Gastrocnemius medialis (tissue), 4 donors: ENCODE results near the gene TYK2. TPM values are rescaled to one million over a fixed set of nuclear protein-coding genes. Genes with fewer than 3 reads are reported as not detected.

Experiments
- ATAC-seq, 2 donors: fragments of 150-250 bp; one replicate each; pipeline ENCODE4 v1.9.1; 2016
- DNase-seq, 2 donors: peaks; one replicate each; pipeline ENCODE4 v3.0.0-alpha.2; 2019
- H3K27ac ChIP-seq, 4 donors: fragments of 200-600 bp; sonication (generic); 1 replicate in 1 of 4; 2 replicates in 3 of 4; pipeline ENCODE4 v1.5.1; 2016 to 2018; ENCODE audit warnings: mild to moderate bottlenecking in 2 of 4, moderate library complexity in 1 of 4
- H3K27me3 ChIP-seq, 3 donors: fragments of 200-600 bp; sonication (generic) in 2 of 3; 1 replicate in 1 of 3; 2 replicates in 2 of 3; pipeline versions ENCODE4 v1.5.1 to v1.6.0; 2016 to 2019; ENCODE audit warnings: mild to moderate bottlenecking in 1 of 3, moderate library complexity in 1 of 3
- H3K36me3 ChIP-seq, 2 donors: fragments of 200-600 bp; sonication (generic) in 1 of 2; one replicate each; pipeline ENCODE4 v1.5.1; 2017 to 2018
- H3K4me1 ChIP-seq, 2 donors: fragments of 200-600 bp; sonication (generic) in 1 of 2; one replicate each; pipeline ENCODE4 v1.5.1; 2016 to 2017; ENCODE audit warnings: mild to moderate bottlenecking in 2 of 2
- H3K4me3 ChIP-seq, 4 donors: fragments of 200-600 bp; sonication (generic) in 3 of 4; 1 replicate in 1 of 4; 2 replicates in 3 of 4; pipeline ENCODE4 v1.5.1; 2016 to 2019; ENCODE audit warnings: mild to moderate bottlenecking in 2 of 4
- H3K9me3 ChIP-seq, 3 donors: fragments of 200-600 bp; sonication (generic) in 2 of 3; 1 replicate in 1 of 3; 2 replicates in 2 of 3; pipeline ENCODE4 v1.5.1; 2016 to 2019
- POLR2A ChIP-seq, 2 donors: fragments of 450-650 bp; IDR thresholded peaks; one replicate each; pipeline ENCODE4 v1.6.1; 2017; ENCODE audit warnings: antibody characterized with exemption in 2 of 2, mild to moderate bottlenecking in 2 of 2, moderate library complexity in 2 of 2
- in situ Hi-C, 4 donors: fragments of 200-750 bp; cut with MboI; loops; one replicate each; pipeline versions ENCODE4 v1.15.0 to v1.8.0; 2017; ENCODE audit warnings: low sequenced_read_pairs in 4 of 4
- intact Hi-C: fragments of 100-400 bp; cut with DNase I; formaldehyde crosslinking; loops from one replicate; pipeline ENCODE4 v1.15.1; 2023; ENCODE audit warnings: low total_unique reads
- total RNA-seq, 4 donors: library from RNA; depleted of rRNA; stranded (reverse); fragments of >200 nt; gene quantifications; one replicate each; pipeline versions ENCODE4 v1.1.0 to v1.2.3, GENCODE V29; 2016
- TF ChIP-seq, protein P1 (sequence below), 5 experiments: fragments of 450-650 bp in 3 of 5; fragments of 200-600 bp in 2 of 5; sonication (generic) in 2 of 5; IDR thresholded peaks in 4 of 5; conservative IDR thresholded peaks in 1 of 5; 1 replicate in 4 of 5; 2 replicates in 1 of 5; pipeline ENCODE4 v1.5.1; 2016 to 2019; ENCODE audit warnings: antibody characterized with exemption in 5 of 5, mild to moderate bottlenecking in 3 of 5, moderate library complexity in 3 of 5

TYK2 gene
- total RNA-seq, 4 donors from 2014 or later, result 32.6 to 58.5 (median 50.9) TPM

DNA sequence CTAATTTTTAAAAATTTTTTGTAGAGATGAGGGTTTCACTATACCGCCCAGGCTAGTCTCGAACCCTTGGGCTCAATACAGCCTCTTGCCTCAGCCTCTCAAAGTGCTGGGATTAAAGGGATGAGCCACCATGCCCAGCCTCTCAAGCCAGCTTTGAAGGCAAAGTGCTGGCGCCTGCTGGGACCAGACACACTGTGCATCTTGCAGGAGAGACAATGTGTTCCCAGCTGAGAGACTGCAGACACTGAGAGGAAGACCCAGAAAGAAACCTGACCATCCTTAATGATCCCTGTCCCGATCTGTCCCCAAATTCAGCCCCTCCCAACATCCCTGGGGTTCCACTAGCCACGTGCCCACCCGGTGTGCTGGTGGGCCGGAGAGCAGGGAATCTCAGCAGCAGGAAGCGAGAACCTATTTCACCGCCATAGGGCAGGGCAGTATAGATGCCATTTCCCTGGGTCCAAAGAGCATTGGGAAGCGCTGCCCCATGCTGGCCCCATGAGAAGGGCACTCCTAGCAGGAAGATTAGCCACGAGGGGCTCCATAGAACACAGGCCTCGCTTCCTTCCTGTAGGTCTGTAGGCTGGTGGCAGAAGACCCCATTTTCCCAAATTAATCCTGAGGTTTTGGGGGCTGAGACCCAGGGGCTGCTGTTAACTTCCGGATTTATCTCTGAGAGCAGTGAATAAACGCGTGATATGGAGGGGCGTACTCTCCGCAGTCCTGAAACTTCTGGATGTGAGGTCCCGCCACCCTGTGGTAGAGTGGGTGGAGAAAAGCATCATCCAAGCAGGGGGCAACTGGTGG lies 48.0 kb downstream of the TYK2 start:
- intact Hi-C loops (loop anchor here (5.0 to 10.0 kb wide), 3 partner anchors 60 to 498 kb away; partner anchors contain the start of genes EIF3G, ICAM1, P2RY11 and PIN1), in situ Hi-C loops (no loop called here)
- TF ChIP-seq POLR2A (IDR thresholded peaks at IDR 0.05), result no peak
- TF ChIP-seq, protein P1, sequence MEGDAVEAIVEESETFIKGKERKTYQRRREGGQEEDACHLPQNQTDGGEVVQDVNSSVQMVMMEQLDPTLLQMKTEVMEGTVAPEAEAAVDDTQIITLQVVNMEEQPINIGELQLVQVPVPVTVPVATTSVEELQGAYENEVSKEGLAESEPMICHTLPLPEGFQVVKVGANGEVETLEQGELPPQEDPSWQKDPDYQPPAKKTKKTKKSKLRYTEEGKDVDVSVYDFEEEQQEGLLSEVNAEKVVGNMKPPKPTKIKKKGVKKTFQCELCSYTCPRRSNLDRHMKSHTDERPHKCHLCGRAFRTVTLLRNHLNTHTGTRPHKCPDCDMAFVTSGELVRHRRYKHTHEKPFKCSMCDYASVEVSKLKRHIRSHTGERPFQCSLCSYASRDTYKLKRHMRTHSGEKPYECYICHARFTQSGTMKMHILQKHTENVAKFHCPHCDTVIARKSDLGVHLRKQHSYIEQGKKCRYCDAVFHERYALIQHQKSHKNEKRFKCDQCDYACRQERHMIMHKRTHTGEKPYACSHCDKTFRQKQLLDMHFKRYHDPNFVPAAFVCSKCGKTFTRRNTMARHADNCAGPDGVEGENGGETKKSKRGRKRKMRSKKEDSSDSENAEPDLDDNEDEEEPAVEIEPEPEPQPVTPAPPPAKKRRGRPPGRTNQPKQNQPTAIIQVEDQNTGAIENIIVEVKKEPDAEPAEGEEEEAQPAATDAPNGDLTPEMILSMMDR (IDR thresholded peaks at IDR 0.05 in 4 of 5, conservative IDR thresholded peaks at IDR 0.05 in 1 of 5), result peak in 1 of 5 experiments; percentile 7
- no peaks in the 10 kb centered on the region for H3K9me3 ChIP-seq
- ATAC-seq, result no peak
- H3K27ac ChIP-seq, result peak overlapping the region; percentile 90 to 98 (median 95)
- H3K27me3 ChIP-seq, result no peaks in the 10 kb centered on the region
- H3K4me3 ChIP-seq, result peak overlapping the region; percentile 69 to 96 (median 88)
- no peak for DNase-seq
- peaks cover 18 to 23% of the 10 kb centered on the region in 2 donors for H3K4me1 ChIP-seq
- H3K36me3 ChIP-seq, result peaks cover 0 to 33% of the 10 kb centered on the region in 2 donors

DNA sequence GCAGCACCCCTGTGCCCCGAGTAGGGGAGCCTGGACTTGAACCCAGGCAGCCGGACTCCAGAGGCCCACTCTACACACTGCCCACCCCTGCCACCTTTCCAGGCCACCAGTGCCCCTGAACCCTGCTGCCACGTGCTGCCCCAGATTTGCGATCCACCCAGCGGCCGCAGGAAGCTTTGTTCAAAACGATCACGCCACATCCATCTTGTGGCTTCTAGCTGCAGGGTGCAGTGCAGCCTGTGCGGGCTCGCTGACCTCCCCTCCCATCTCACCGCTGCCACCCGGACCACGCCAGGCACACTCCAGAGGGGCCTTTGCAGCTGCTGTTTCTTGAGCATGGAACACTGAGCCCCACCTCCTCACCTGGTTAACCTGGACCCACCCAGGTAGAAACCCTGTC lies 50.8 kb downstream of the TYK2 start:
- peaks cover 15 to 22% of the 10 kb centered on the region in 2 donors for H3K4me1 ChIP-seq
- DNase-seq (no peak), ATAC-seq (no peak)
- H3K4me3 ChIP-seq, result no peak overlapping the region
- peaks cover 0 to 61% of the 10 kb centered on the region in 2 donors for H3K36me3 ChIP-seq
- H3K27me3 ChIP-seq, result no peaks in the 10 kb centered on the region
- no peak for TF ChIP-seq POLR2A (IDR thresholded peaks at IDR 0.05)
- TF ChIP-seq, protein P1 (IDR thresholded peaks at IDR 0.05 in 4 of 5, conservative IDR thresholded peaks at IDR 0.05 in 1 of 5), result no peak
- in situ Hi-C loops, result no loop called here
- H3K9me3 ChIP-seq, result no peaks in the 10 kb centered on the region
- intact Hi-C loops, result no loop called here
- H3K27ac ChIP-seq, result no peak overlapping the region

DNA sequence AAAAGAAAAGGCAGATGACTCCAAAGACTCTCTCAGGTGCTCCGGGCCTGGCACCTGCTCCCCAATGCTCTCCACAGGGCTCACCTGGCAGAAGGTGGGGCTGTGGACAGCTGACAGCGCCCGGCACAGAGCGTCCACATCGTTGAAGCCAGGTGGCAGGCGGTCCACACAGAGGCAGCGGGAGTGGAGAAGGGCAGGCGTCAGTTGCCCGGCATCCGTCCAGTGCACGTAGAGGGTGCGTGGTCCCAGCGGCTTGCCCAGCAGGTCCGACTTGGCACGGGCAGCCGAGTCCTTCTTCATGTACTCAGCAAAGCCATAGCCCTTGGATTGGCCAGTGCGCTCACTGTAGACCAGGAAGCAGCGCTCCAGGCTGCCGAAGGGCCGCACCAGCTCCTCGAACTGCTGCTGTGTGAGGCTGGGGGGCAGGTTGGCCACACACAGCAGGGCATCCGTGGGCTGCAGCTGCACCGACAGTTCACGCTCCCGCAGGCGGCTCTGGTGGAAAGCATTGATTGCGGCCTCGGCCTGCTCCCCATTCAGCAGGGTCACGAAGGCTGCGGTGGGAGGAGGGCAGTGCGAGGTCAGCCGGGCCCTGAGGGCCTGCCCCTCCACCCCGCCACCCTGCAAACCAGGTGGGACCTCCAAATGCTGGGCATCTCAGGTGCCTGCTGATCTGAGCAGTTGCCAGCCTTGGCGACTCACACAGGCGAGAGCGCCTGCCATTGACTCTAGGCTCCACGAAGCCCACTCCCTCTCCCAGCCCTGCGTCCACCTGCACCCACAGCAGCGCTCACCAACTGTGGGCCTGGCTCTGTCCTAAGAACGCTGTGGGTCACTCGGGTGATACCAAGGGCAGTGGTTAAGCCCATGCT lies 51.6 kb downstream of the TYK2 start:
- intact Hi-C loops (no loop called here), in situ Hi-C loops (no loop called here)
- TF ChIP-seq, protein P1 (IDR thresholded peaks at IDR 0.05 in 4 of 5, conservative IDR thresholded peaks at IDR 0.05 in 1 of 5), result no peak
- no peak for TF ChIP-seq POLR2A (IDR thresholded peaks at IDR 0.05)
- H3K27me3 ChIP-seq, result no peaks in the 10 kb centered on the region
- no peak overlapping the region for H3K4me3 ChIP-seq
- peaks cover 0 to 69% of the 10 kb centered on the region in 2 donors for H3K36me3 ChIP-seq
- no peak for ATAC-seq
- no peaks in the 10 kb centered on the region for H3K9me3 ChIP-seq
- no peak for DNase-seq
- peaks cover 10 to 14% of the 10 kb centered on the region in 2 donors for H3K4me1 ChIP-seq
- H3K27ac ChIP-seq, result no peak overlapping the region

- intact Hi-C loops (no loop called here), in situ Hi-C loops (no loop called here)
- Histone ChIP-seq H3K9me3 (no peaks in the 10 kb centered on the region), H3K4me3 (no peak overlapping the region), H3K27ac (peak overlapping the region in 1 of 4 donors; percentile 18), H3K36me3 (peaks cover 0 to 77% of the 10 kb centered on the region in 2 donors), H3K27me3 (no peaks in the 10 kb centered on the region), H3K4me1 (peaks cover 10 to 11% of the 10 kb centered on the region in 2 donors)
- TF ChIP-seq, protein P1 (IDR thresholded peaks at IDR 0.05 in 4 of 5, conservative IDR thresholded peaks at IDR 0.05 in 1 of 5), result no peak
- TF ChIP-seq POLR2A (IDR thresholded peaks at IDR 0.05), result no peak
- ATAC-seq (peak in 1 of 2 donors; percentile 51), DNase-seq (no peak)
Observed at GRCh38 chr19:10327793-10328192, 52.6 kb downstream of the TYK2 start.
